ENCODE results near the gene GADD45B.

GADD45B gene

DNA sequence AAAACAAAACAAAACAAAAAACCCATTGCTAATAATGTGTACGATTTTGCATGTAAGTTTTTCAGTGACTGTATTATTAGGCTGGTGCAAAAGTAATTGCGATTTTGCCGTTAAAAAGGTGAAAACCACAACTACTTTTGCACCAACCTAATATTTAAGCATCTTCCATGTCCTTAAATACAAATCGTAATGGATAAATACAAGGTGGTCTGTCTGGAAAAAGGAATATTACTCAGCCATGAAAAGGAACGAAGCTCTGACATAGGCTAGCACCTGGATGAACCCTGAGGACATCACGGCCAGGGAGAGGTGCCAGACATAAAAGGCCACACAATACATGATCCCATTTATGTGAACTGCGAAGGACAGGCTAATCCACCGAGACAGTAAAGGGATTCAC is 33.2 kb downstream of the GADD45B start:
- Histone ChIP-seq H3K27ac (no peak overlapping the region), H3K4me3 (no peak overlapping the region)
- TF ChIP-seq CTCF (IDR thresholded peaks at IDR 0.05) = no peak
- DNase-seq (ENCODE audit: low spot score) = no peak

DNA sequence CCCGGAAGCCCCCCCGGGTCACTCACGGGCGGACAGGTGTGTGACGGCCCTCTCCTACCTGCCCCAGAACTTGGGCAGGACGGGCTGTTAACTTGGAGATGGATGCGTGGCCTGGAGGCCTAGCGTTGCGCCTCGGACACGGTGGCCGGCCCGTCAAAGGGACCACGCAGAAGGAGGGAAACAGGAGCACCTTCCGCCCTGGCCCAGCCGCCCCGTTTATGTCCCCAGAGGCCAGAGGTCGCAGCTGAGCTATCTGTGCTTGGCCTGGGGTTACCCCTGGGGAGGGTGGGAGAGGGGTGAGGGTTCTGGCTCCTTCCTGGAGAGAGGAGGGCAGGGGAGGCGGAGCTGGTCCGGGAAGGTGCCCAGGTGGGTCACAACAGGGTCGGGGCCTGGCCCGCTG is 35.6 kb downstream of the GADD45B start:
- Histone ChIP-seq H3K4me3 (no peak overlapping the region), H3K27ac (no peak overlapping the region)
- TF ChIP-seq CTCF (IDR thresholded peaks at IDR 0.05) = no peak
- no peak for DNase-seq (ENCODE audit: low spot score)

- Histone ChIP-seq H3K4me3 (no peak overlapping the region), H3K27ac (no peak overlapping the region)
- TF ChIP-seq CTCF (IDR thresholded peaks at IDR 0.05) = no peak
- no peak for DNase-seq (ENCODE audit: low spot score)
Measured at GRCh38 chr19:2511991-2512390, 36.1 kb downstream of the GADD45B start.

DNA sequence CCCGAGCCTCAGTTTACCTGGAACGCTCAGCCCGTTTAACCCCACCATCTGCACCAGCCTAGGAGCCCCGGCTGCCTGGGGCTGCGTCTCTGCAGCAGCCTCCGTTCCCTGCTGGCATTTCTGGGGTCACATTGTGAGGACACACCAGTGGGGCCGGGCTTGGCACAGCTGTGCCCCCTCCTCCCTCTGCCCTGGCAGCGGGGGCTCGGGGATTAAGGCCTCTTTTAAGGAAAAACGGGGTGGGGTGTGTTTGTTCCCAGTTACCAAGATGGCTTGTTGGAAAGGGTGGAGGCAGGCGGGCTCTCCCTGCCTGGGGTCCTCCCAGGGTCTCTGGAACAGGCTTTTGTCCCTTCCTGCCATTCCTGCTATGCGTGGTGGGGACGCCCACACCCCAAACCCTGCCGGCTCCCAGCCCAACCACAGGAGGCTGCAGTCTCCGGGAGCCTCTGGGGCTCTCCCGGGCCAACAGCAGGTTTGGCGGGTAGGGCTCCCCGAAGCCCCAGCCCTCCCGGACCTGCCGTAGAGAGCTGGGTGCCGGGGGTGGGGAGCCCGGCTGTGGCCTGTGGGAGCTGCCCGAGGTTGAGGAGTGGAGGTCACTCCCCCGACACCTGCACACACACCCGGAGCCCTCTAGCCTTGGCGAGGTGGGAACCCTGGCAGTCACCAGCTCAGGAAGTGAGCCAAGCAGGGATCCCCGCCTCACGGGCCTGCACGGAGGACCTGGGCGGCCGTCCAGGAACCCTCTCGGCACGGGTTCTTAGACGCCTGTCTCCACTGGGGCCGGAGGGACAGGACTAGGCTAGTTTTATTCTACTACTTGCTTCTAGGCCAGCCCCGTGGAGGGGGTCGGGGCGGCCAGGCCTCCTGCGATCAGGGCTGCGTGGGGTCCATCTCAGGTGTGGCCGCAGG is 36.9 kb downstream of the GADD45B start:
- no peak overlapping the region for H3K27ac ChIP-seq
- DNase-seq (ENCODE audit: low spot score) = no peak
- no peak overlapping the region for H3K4me3 ChIP-seq
- no peak for TF ChIP-seq CTCF (IDR thresholded peaks at IDR 0.05)

DNA sequence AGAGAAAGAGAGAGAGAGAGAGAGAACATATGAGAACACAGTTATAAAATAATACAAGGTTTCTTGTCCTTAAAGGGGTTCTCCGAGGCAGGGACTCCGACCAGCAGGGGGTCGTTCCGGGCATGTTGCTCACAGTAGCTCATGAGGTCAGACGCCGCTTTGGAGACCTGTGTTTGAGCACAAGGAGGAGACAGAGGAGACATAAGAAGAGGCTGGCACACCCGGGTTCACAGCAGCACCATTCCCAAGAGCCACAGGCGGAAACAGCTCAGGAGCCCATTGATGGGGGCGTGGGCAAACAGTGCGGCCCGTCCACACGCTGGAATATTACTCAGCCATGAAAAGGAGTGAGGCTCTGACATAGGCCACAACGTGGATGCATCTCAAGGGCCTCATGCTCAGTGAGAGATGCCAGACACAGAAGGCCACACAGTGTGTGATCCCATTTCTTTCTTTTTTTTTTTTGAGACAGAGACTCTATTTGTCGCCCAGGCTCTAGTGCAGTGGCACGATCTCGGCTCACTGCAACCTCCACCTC is 39.1 kb downstream of the GADD45B start:
- Histone ChIP-seq H3K27ac (no peak overlapping the region), H3K4me3 (no peak overlapping the region)
- DNase-seq (ENCODE audit: low spot score) = no peak
- no peak for TF ChIP-seq CTCF (IDR thresholded peaks at IDR 0.05)

- TF ChIP-seq CTCF (IDR thresholded peaks at IDR 0.05) = no peak
- no peak overlapping the region for H3K4me3 ChIP-seq
- DNase-seq (ENCODE audit: low spot score) = no peak
- no peak overlapping the region for H3K27ac ChIP-seq
Measured at GRCh38 chr19:2516727-2517126, 40.8 kb downstream of the GADD45B start.
